HFF-Myc (cell line): ENCODE results near the gene DAPL1.

Source experiments
- DNase-seq: peaks from one replicate; pipeline ENCODE4 v3.0.0-alpha.2; 2011; ENCODE audit warnings: low read depth; ENCODE audit errors: extremely low read depth
- H3K4me3 ChIP-seq: replicated peaks from 2 replicates; pipeline ENCODE4 v1.5.1; 2011; ENCODE audit warnings: low read depth, mild to moderate bottlenecking, control low read depth, low read length
- TF ChIP-seq, protein P1 (sequence below): IDR thresholded peaks from 2 replicates; pipeline ENCODE4 v1.5.1; 2012; ENCODE audit warnings: mild to moderate bottlenecking, low read depth, low read length, control low read depth; ENCODE audit errors: missing control alignments

The DAPL1 gene

DNA sequence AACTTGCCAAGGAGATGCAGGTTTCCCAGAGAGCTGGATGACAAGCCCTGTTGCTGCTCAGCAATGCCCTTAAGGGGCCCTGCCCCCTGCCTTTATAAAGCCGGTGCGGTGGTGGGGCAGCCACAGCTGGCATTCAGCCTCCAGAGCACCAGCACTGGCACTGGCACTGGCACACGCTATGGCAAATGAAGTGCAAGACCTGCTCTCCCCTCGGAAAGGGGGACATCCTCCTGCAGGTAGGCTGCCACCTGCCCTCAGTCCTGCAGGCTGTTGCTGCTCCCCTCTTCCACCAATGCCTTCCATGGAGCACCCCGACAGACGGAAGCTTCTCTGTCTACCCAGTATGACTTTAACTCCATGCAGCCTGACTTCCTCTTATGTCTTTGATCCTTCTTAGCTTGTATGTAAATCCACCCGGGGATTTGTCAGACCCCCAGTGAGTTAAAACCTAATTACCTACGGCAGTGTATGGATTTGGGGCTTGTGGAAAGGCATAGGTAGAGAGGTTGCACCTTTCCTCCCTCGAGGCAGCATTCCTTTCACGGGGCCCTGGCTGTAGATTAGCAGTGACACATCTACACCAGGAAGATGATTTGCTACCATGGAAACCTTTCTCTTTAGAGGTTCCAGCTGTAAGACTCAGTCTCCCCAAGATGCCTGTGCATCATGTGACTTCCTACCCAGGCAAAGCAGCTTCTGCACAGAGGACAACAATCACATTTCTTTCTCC is at the start of gene DAPL1:
DAPL1 (plus strand) TSS at position 123 of the 730 bp plus-strand sequence; CDS start at position 179, 56 bp downstream.
- TF ChIP-seq, protein P1, sequence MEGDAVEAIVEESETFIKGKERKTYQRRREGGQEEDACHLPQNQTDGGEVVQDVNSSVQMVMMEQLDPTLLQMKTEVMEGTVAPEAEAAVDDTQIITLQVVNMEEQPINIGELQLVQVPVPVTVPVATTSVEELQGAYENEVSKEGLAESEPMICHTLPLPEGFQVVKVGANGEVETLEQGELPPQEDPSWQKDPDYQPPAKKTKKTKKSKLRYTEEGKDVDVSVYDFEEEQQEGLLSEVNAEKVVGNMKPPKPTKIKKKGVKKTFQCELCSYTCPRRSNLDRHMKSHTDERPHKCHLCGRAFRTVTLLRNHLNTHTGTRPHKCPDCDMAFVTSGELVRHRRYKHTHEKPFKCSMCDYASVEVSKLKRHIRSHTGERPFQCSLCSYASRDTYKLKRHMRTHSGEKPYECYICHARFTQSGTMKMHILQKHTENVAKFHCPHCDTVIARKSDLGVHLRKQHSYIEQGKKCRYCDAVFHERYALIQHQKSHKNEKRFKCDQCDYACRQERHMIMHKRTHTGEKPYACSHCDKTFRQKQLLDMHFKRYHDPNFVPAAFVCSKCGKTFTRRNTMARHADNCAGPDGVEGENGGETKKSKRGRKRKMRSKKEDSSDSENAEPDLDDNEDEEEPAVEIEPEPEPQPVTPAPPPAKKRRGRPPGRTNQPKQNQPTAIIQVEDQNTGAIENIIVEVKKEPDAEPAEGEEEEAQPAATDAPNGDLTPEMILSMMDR = no peak
- H3K4me3 ChIP-seq = no peak within 1 kb of the TSS
- DNase-seq = no peak

- no peak for DNase-seq
- no peak overlapping the region for H3K4me3 ChIP-seq
- TF ChIP-seq, protein P1 = no peak
These were observed 49.2 kb upstream of the DAPL1 start for GRCh38 chr2:158745866-158746382.

DNA sequence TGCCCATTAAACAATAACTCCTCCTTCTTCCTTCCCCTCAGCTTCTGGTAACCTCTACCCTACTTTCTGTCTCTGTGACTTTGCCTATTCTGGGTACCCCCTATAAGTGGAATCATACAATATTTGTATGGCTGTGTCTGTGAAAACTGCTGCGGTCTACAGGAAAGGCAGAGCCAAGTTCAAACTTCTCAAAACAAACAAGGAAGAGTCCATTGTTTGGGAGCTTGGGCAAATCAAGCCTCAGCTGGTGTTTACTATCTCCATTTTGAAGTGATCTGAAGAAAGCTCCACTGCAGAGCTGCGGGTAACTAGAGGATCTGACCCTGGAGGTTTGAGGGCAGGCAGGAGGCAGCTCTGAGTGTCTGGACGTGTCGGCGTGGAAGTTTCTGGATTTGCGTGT is 48.6 kb upstream of the DAPL1 start:
- DNase-seq = no peak
- TF ChIP-seq, protein P1 = no peak
- no peak overlapping the region for H3K4me3 ChIP-seq

DNA sequence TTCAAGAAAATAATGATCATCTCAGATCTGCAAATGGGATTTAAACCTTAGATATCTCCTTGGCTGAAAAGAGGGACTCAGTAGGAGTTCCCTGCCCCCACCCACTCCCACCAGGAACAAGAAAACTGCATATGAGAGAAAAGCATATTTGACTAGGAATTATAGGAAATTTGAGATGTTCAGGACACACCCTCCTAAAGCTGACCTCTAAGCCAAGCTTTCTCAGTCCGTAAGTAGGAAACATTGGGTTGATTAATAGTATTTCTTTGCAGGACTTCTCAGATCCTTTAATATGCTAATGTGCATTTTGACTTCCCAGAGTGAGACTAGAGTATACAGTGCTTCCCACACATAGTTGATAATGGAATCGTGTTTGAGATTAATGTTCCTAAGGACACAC is 47.8 kb upstream of the DAPL1 start:
- DNase-seq = no peak
- TF ChIP-seq, protein P1 = no peak
- H3K4me3 ChIP-seq = no peak overlapping the region

DNA sequence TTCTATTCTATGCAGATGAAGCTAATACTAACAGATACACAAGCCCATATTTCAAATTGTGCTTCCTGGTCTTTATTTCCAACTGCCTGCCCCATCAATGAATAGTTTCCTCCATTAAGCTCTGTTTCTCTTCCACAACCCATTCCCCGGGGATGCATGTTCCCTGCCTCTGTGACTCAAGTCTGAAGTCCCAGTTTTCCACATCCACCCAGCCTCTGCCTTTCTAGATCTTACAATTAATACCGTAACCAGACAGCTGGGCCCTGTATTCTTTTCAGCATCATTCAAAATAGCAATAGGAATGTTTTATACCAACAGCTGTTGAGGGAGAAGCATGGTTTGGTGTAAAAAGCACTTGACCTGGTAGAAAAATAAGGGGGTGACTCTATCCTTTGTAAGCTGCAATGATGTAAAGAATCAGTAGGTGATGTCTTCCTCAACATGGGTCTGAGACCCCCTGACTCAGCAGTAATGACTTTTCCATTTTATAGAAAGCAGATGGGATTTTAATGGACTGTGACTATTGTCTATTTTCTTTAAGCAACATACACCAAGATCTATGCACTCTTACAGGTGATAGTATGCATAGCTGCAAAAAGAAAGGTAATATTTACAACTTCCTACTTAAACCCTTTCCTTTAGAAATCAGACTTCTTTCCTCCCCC is 46.1 kb upstream of the DAPL1 start:
- DNase-seq = no peak
- TF ChIP-seq, protein P1 = no peak
- H3K4me3 ChIP-seq = no peak overlapping the region

DNA sequence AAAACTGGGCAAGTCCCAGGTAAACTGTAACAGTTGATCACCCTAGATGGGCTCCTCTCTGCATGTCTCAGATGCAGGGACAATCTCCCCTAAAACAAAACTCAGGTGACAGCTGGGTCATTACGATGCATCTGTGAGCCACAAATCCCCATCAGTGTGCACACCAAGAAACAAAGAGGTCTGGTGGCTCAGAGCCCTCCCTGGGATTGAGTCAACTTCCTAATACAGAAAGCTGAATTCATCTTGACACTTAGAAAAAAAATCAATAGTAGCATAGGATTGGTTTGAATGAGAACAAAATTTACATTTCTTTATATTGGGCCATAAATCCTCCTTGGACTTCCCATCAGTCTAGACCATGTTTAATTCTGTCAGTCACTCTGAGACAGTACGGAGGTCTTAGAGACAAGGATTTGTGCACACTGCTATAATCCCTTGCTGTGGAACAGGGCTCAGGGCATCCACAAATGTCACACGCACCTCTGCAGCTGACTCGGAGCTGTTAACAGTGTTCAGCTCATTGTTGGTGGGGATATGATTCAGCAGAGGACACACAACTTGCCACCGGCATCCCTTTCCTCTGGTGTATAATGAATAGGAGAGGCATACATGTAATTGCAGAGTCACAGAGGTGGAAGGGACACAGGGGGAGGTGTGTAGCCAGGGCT is 44.5 kb upstream of the DAPL1 start:
- H3K4me3 ChIP-seq = no peak overlapping the region
- DNase-seq = no peak
- TF ChIP-seq, protein P1 = no peak
